HG03442 (cell line): ENCODE data around the gene PC.
A peak's percentile ranks its signal among the peaks of the same experiment; 100 is the strongest.
"Not testable (repeated sequence)": the region's sequence is repeated elsewhere in the genome, so short reads cannot be mapped to it uniquely, and the experiment has no call there.

Experiments
- ATAC-seq: cut with Tn5 transposase; IDR thresholded peaks from one replicate; pipeline ENCODE4 v1.9.1; 2021; ENCODE audit warnings: mild to moderate bottlenecking, moderate library complexity; ENCODE audit not compliant: unreplicated experiment

Gene PC

GRCh38 chr11:66979336-66979980 lies 21.3 kb upstream of the PC start:
- no peak for ATAC-seq

- no peak for ATAC-seq
Measured at GRCh38 chr11:66978717-66979116, 20.5 kb upstream of the PC start.

GRCh38 chr11:66978229-66978628 lies 20.0 kb upstream of the PC start:
- no peak for ATAC-seq

- no peak for ATAC-seq
Measured at GRCh38 chr11:66976925-66977324, 18.7 kb upstream of the PC start.

- no peak for ATAC-seq
Measured at GRCh38 chr11:66976028-66976467, 17.9 kb upstream of the PC start.

- ATAC-seq = no peak
Measured at GRCh38 chr11:66975405-66976027, 17.3 kb upstream of the PC start.

- ATAC-seq = no peak
Measured at GRCh38 chr11:66974724-66975404, 16.7 kb upstream of the PC start, which contains the start of gene C11orf86. Gene C11orf86 (plus strand): TSS chr11:66975304. CDS start chr11:66975363, 59 bp downstream.

- no peak for ATAC-seq
Measured at GRCh38 chr11:66973956-66974580, 15.9 kb upstream of the PC start.

- ATAC-seq = no peak
Measured at GRCh38 chr11:66971488-66971887, 13.3 kb upstream of the PC start.

GRCh38 chr11:66970807-66971442 lies 12.7 kb upstream of the PC start:
- ATAC-seq = no peak

GRCh38 chr11:66970371-66970806 lies 12.2 kb upstream of the PC start:
- ATAC-seq = no peak

GRCh38 chr11:66969584-66970225 lies 11.5 kb upstream of the PC start:
- ATAC-seq = no peak

- no peak for ATAC-seq
Measured at GRCh38 chr11:66967670-66968425, 9.7 kb upstream of the PC start.

GRCh38 chr11:66966351-66966750 lies 8.2 kb upstream of the PC start:
- ATAC-seq = no peak

GRCh38 chr11:66964495-66964894 lies 6.3 kb upstream of the PC start:
- ATAC-seq = no peak

- ATAC-seq = no peak
Measured at GRCh38 chr11:66962801-66963200, 4.6 kb upstream of the PC start.

GRCh38 chr11:66962247-66962646 lies 4.1 kb upstream of the PC start:
- ATAC-seq = no peak

GRCh38 chr11:66961691-66962213 lies 3.6 kb upstream of the PC start:
- not testable (repeated sequence) for ATAC-seq

GRCh38 chr11:66958956-66959274 lies 732 bp upstream of the PC start:
- no peak for ATAC-seq

- ATAC-seq = peak; percentile 32
Measured at GRCh38 chr11:66957971-66958231, 282 bp downstream of the PC start.
